HepG2 (cell line): ENCODE data around the gene PHKB.

ENCODE experiments used
- CTCF ChIP-seq: sonication (generic); formaldehyde crosslinking; IDR thresholded peaks from 2 replicates; pipeline ENCODE4 v1.5.0; 2020; ENCODE audit warnings: mild to moderate bottlenecking, missing genetic modification reagents, moderate library complexity
- EZH2 ChIP-seq: conservative IDR thresholded peaks from 2 replicates; pipeline ENCODE4 v1.6.1; 2012; ENCODE audit warnings: mild to moderate bottlenecking, low read depth, low read length, moderate library complexity
- IRF2 ChIP-seq: IDR thresholded peaks from 2 replicates; pipeline ENCODE4 v1.6.1; 2018; ENCODE audit warnings: missing genetic modification reagents, missing compliant biosample characterization
- POLR2AphosphoS5 ChIP-seq: IDR thresholded peaks from 2 replicates; pipeline ENCODE4 v1.6.1; 2012; ENCODE audit warnings: low read depth, low read length
- RXRA ChIP-seq: sonication (generic); formaldehyde crosslinking; IDR thresholded peaks from 2 replicates; pipeline ENCODE4 v1.5.1; 2020; ENCODE audit warnings: missing genetic modification reagents
- SKI ChIP-seq: fragments of 450-650 bp; IDR thresholded peaks from one replicate; pipeline ENCODE4 v1.6.1; 2018; ENCODE audit warnings: mild to moderate bottlenecking; ENCODE audit not compliant: partially characterized antibody
- ZNF264 ChIP-seq: sonication (generic); formaldehyde crosslinking; IDR thresholded peaks from 2 replicates; pipeline ENCODE4 v1.4.0; 2020; ENCODE audit warnings: missing genetic modification reagents
- ZNF891 ChIP-seq: sonication (generic); formaldehyde crosslinking; IDR thresholded peaks from 2 replicates; pipeline ENCODE4 v1.5.0; 2020; ENCODE audit warnings: mild to moderate bottlenecking, missing genetic modification reagents
- TF ChIP-seq, protein P1 (sequence below): sonication (generic); formaldehyde crosslinking; IDR thresholded peaks from 2 replicates; pipeline ENCODE4 v1.9.0; 2022; ENCODE audit warnings: low read depth, missing genetic modification reagents

GRCh38 chr16:47638175-47638574, 177.0 kb downstream of the PHKB start:
- TF ChIP-seq, protein P1, sequence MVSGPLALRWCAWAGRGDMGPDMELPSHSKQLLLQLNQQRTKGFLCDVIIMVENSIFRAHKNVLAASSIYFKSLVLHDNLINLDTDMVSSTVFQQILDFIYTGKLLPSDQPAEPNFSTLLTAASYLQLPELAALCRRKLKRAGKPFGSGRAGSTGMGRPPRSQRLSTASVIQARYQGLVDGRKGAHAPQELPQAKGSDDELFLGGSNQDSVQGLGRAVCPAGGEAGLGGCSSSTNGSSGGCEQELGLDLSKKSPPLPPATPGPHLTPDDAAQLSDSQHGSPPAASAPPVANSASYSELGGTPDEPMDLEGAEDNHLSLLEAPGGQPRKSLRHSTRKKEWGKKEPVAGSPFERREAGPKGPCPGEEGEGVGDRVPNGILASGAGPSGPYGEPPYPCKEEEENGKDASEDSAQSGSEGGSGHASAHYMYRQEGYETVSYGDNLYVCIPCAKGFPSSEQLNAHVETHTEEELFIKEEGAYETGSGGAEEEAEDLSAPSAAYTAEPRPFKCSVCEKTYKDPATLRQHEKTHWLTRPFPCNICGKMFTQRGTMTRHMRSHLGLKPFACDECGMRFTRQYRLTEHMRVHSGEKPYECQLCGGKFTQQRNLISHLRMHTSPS (CRISPR knock-in tag) = no peak
- TF ChIP-seq ZNF891 (CRISPR knock-in tag) = no peak
- no peak for TF ChIP-seq RXRA
- TF ChIP-seq EZH2 = no peak
- no peak for TF ChIP-seq CTCF
- TF ChIP-seq ZNF264 (CRISPR knock-in tag) = no peak
- no peak for TF ChIP-seq POLR2AphosphoS5
- TF ChIP-seq SKI = no peak
- TF ChIP-seq IRF2 = no peak
